Measurements from ENCODE around the gene FXYD3.

GRCh38 chr19:35105047-35105410 is 10.6 kb upstream of the FXYD3 start:
- TF ChIP-seq, protein P1, sequence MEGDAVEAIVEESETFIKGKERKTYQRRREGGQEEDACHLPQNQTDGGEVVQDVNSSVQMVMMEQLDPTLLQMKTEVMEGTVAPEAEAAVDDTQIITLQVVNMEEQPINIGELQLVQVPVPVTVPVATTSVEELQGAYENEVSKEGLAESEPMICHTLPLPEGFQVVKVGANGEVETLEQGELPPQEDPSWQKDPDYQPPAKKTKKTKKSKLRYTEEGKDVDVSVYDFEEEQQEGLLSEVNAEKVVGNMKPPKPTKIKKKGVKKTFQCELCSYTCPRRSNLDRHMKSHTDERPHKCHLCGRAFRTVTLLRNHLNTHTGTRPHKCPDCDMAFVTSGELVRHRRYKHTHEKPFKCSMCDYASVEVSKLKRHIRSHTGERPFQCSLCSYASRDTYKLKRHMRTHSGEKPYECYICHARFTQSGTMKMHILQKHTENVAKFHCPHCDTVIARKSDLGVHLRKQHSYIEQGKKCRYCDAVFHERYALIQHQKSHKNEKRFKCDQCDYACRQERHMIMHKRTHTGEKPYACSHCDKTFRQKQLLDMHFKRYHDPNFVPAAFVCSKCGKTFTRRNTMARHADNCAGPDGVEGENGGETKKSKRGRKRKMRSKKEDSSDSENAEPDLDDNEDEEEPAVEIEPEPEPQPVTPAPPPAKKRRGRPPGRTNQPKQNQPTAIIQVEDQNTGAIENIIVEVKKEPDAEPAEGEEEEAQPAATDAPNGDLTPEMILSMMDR (IDR thresholded peaks at IDR 0.05 in 4 of 5, conservative IDR thresholded peaks at IDR 0.05 in 1 of 5): no peak
- TF ChIP-seq POLR2A (IDR thresholded peaks at IDR 0.05): no peak

All from gastrocnemius medialis (tissue), 4 donors.